Panc1 (cell line): ENCODE measurements around the gene ATF1. TPM values are rescaled to one million over a fixed set of nuclear protein-coding genes. Genes with fewer than 3 reads are reported as not detected.

Experiments
- ATAC-seq: fragments of 200-7000 bp; cut with Tn5 transposase; 2 replicates; pipeline ENCODE4 v1.9.1; 2020; ENCODE audit warnings: mild to moderate bottlenecking, moderate library complexity
- BruUV-seq: library from RNA; stranded (reverse); fragments of 400-500 nt; replicated peaks from 2 replicates; lab custom pipeline; 2021; lab: Mats Ljungman, UMichigan
- CTCF ChIA-PET: fragments of 300-600 bp; sonication (Branson Sonifier 250); formaldehyde crosslinking; loops from one replicate; lab custom pipeline; 2022; ENCODE audit warnings: antibody characterized with exemption; lab: Charles Lee
- POLR2A ChIA-PET: fragments of 300-600 bp; sonication (Branson Sonifier 250); formaldehyde crosslinking; loops from one replicate; lab custom pipeline; 2022; ENCODE audit warnings: antibody characterized with exemption; lab: Charles Lee
- DNase-seq: peaks from one replicate; pipeline ENCODE4 v3.0.0-alpha.2; 2010; ENCODE audit warnings: low read depth, low spot score
- H3K27ac ChIP-seq: 2 replicates; pipeline ENCODE4 v1.5.1; 2011; ENCODE audit warnings: mild to moderate bottlenecking, low read length, inconsistent platforms
- H3K27me3 ChIP-seq: fragments of 200-500 bp; sonication (Bioruptor generic); 2 replicates; pipeline ENCODE4 v1.6.0; 2014; ENCODE audit warnings: low read length, inconsistent platforms; ENCODE audit not compliant: control insufficient read depth, insufficient read depth
- H3K36me3 ChIP-seq: fragments of 200-500 bp; sonication (Bioruptor generic); 2 replicates; pipeline ENCODE4 v1.5.1; 2014; ENCODE audit warnings: inconsistent platforms, mild to moderate bottlenecking, low read length, moderate library complexity; ENCODE audit not compliant: control insufficient read depth, insufficient read depth
- H3K4me1 ChIP-seq: 2 replicates; pipeline ENCODE4 v1.5.1; 2011; ENCODE audit warnings: inconsistent platforms, mild to moderate bottlenecking, low read length, moderate library complexity; ENCODE audit not compliant: control insufficient read depth, insufficient read depth
- H3K4me3 ChIP-seq, 2 experiments: 2 replicates each; pipeline ENCODE4 v1.5.1; 2011 to 2012; ENCODE audit warnings: low read depth in 2 of 2, low read length in 2 of 2, mild to moderate bottlenecking in 2 of 2, inconsistent platforms in 1 of 2, moderate library complexity in 1 of 2
- H3K9me3 ChIP-seq: fragments of 200-500 bp; sonication (Bioruptor generic); 2 replicates; pipeline ENCODE4 v1.5.1; 2014; ENCODE audit warnings: low read depth, mild to moderate bottlenecking, inconsistent platforms, low read length, moderate library complexity; ENCODE audit not compliant: control insufficient read depth, insufficient read depth
- POLR2AphosphoS5 ChIP-seq: IDR thresholded peaks from 2 replicates; pipeline ENCODE4 v1.6.1; 2012; ENCODE audit warnings: mild to moderate bottlenecking, low read depth, low read length, moderate library complexity
- SIN3A ChIP-seq: IDR thresholded peaks from 2 replicates; pipeline ENCODE4 v1.6.1; 2012; ENCODE audit warnings: low read depth, mild to moderate bottlenecking, low read length, moderate library complexity, borderline replicate concordance; ENCODE audit not compliant: insufficient read depth
- TCF7L2 ChIP-seq: IDR thresholded peaks from 2 replicates; pipeline ENCODE4 v1.6.1; 2011; ENCODE audit warnings: mild to moderate bottlenecking, low read depth, low read length, inconsistent platforms
- in situ Hi-C: cut with HindIII; loops from 2 replicates; pipeline ENCODE4 v1.10.0; 2016; ENCODE audit warnings: low sequenced_read_pairs, low pct_unique_long_range_greater_than_20kb
- intact Hi-C: fragments of 100-400 bp; cut with micrococcal nuclease; formaldehyde crosslinking; loops from one replicate; pipeline ENCODE4 v1.10.0; 2022; ENCODE audit not compliant: unreplicated experiment
- total RNA-seq: library from RNA; stranded (reverse); gene quantifications from one replicate; pipeline ENCODE4 v1.2.1, GENCODE V29; 2021; ENCODE audit not compliant: unreplicated experiment
- TF ChIP-seq, protein P1 (sequence below): fragments of 450-650 bp; IDR thresholded peaks from 2 replicates; pipeline ENCODE4 v1.5.1; 2017; ENCODE audit warnings: mild to moderate bottlenecking
- TF ChIP-seq, protein P2 (sequence below), 2 experiments: IDR thresholded peaks; 2 replicates each; pipeline ENCODE4 v1.6.1; 2011 to 2012; ENCODE audit warnings: low read depth in 2 of 2, control low read depth in 1 of 2, low read length in 1 of 2, mild to moderate bottlenecking in 1 of 2, moderate library complexity in 1 of 2; ENCODE audit not compliant: insufficient read depth in 1 of 2

ATF1 gene
- total RNA-seq, 1 experiment from 2014 or later = 52.2 TPM

GRCh38 chr12:50784501-50784900 lies 20.6 kb downstream of the ATF1 start:
- TF ChIP-seq, protein P1, sequence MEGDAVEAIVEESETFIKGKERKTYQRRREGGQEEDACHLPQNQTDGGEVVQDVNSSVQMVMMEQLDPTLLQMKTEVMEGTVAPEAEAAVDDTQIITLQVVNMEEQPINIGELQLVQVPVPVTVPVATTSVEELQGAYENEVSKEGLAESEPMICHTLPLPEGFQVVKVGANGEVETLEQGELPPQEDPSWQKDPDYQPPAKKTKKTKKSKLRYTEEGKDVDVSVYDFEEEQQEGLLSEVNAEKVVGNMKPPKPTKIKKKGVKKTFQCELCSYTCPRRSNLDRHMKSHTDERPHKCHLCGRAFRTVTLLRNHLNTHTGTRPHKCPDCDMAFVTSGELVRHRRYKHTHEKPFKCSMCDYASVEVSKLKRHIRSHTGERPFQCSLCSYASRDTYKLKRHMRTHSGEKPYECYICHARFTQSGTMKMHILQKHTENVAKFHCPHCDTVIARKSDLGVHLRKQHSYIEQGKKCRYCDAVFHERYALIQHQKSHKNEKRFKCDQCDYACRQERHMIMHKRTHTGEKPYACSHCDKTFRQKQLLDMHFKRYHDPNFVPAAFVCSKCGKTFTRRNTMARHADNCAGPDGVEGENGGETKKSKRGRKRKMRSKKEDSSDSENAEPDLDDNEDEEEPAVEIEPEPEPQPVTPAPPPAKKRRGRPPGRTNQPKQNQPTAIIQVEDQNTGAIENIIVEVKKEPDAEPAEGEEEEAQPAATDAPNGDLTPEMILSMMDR = no peak
- ATAC-seq (no peak), DNase-seq (no peak)
- H3K4me1 ChIP-seq = peaks cover 7% of the 10 kb centered on the region; the same call in 1 of the 2 replicates
- H3K36me3 ChIP-seq = no peaks in the 10 kb centered on the region
- in situ Hi-C loops = no loop called here
- ChIA-PET POLR2A (no interaction called here), CTCF (no interaction called here)
- H3K27me3 ChIP-seq = no peaks in the 10 kb centered on the region
- no peak overlapping the region for H3K4me3 ChIP-seq
- intact Hi-C loops = no loop called here
- BruUV-seq = no TSS peak
- H3K27ac ChIP-seq = no peak overlapping the region
- H3K9me3 ChIP-seq = no peaks in the 10 kb centered on the region

DNA sequence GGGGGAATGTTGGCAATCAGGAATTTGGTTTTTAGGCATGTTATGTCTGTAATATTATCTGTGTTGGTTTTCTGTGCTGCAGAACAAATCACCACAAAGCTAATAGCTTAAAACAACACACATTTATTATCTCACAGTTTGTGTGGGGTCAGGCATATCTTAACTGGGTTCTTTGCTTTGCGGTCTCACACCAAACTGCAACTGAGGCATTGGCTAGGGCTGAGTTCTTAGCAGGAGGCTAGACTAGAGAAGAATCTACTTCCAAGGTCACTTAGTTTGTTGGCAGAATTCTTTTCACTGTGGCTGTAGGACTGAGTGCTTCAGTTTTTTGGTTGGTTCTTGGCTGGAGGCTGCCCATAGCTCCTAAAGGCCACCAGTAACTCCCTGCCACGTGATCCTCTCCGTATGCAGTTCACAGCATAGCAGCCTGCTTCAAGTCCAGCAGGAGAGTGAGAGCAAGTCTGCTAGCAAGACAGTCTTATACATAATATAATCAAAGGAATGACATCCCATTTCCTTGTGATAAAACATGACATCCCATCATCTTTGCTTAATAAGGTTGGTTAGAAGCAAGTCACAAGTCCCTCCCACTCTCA lies 21.6 kb downstream of the ATF1 start:
- TF ChIP-seq, protein P1 = no peak
- no peak for TF ChIP-seq SIN3A
- no peak for TF ChIP-seq POLR2AphosphoS5
- TF ChIP-seq, protein P2, sequence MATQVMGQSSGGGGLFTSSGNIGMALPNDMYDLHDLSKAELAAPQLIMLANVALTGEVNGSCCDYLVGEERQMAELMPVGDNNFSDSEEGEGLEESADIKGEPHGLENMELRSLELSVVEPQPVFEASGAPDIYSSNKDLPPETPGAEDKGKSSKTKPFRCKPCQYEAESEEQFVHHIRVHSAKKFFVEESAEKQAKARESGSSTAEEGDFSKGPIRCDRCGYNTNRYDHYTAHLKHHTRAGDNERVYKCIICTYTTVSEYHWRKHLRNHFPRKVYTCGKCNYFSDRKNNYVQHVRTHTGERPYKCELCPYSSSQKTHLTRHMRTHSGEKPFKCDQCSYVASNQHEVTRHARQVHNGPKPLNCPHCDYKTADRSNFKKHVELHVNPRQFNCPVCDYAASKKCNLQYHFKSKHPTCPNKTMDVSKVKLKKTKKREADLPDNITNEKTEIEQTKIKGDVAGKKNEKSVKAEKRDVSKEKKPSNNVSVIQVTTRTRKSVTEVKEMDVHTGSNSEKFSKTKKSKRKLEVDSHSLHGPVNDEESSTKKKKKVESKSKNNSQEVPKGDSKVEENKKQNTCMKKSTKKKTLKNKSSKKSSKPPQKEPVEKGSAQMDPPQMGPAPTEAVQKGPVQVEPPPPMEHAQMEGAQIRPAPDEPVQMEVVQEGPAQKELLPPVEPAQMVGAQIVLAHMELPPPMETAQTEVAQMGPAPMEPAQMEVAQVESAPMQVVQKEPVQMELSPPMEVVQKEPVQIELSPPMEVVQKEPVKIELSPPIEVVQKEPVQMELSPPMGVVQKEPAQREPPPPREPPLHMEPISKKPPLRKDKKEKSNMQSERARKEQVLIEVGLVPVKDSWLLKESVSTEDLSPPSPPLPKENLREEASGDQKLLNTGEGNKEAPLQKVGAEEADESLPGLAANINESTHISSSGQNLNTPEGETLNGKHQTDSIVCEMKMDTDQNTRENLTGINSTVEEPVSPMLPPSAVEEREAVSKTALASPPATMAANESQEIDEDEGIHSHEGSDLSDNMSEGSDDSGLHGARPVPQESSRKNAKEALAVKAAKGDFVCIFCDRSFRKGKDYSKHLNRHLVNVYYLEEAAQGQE (IDR thresholded peaks at IDR 0.05; ENCODE audit: insufficient read depth in 1 of 2, low read depth in 2 of 2, low read length in 1 of 2) = no peak
- no peak for TF ChIP-seq TCF7L2
- H3K4me3 ChIP-seq = no peak overlapping the region
- in situ Hi-C loops = no loop called here
- no peak overlapping the region for H3K27ac ChIP-seq
- peaks cover 7% of the 10 kb centered on the region; the same call in 1 of the 2 replicates for H3K4me1 ChIP-seq
- CTCF ChIA-PET = no interaction called here
- POLR2A ChIA-PET = no interaction called here
- H3K27me3 ChIP-seq = no peaks in the 10 kb centered on the region
- H3K9me3 ChIP-seq = no peaks in the 10 kb centered on the region
- intact Hi-C loops = no loop called here
- ATAC-seq = no peak
- H3K36me3 ChIP-seq = no peaks in the 10 kb centered on the region
- DNase-seq = no peak
- BruUV-seq = no TSS peak
